ENCODE results near the gene LDLRAD4.

- no peak for TF ChIP-seq MAX (IDR thresholded peaks at IDR 0.05)
- TF ChIP-seq YY1 (IDR thresholded peaks at IDR 0.05; ENCODE audit: low read depth): no peak
- no peak for TF ChIP-seq CREB1 (IDR thresholded peaks at IDR 0.05; ENCODE audit: low read depth)
- TF ChIP-seq EGR1 (IDR thresholded peaks at IDR 0.05): no peak
Observed at GRCh38 chr18:13392899-13393298, 174.3 kb downstream of the LDLRAD4 start.
